Adrenal gland (tissue), 12 donors: ENCODE data around the gene KRTAP5-9. TPM values are rescaled to one million over a fixed set of nuclear protein-coding genes. Genes with fewer than 3 reads are reported as not detected.
"Not testable (repeated sequence)": the region's sequence is repeated elsewhere in the genome, so short reads cannot be mapped to it uniquely, and the experiment has no call there.

ENCODE experiments used
- DNase-seq, 7 donors: peaks; one replicate each; pipeline ENCODE4 v3.0.0-alpha.2; 2019 to 2020
- H3K27ac ChIP-seq, 5 donors: fragments of 200-600 bp; sonication (generic) in 4 of 5; 1 replicate in 3 of 5; 2 replicates in 2 of 5; pipeline versions ENCODE4 v1.5.1 to v1.8.0; 2016 to 2020; ENCODE audit warnings: mild to moderate bottlenecking in 1 of 5
- H3K27me3 ChIP-seq: fragments of 200-600 bp; 2 replicates; pipeline ENCODE4 v1.8.0; 2021
- H3K36me3 ChIP-seq, 2 donors: fragments of 200-600 bp; replicated peaks in 1 of 2; 1 replicate in 1 of 2; 2 replicates in 1 of 2; pipeline versions ENCODE4 v1.5.1 to v1.8.0; 2018 to 2022
- H3K4me1 ChIP-seq, 2 donors: fragments of 200-600 bp; replicated peaks in 1 of 2; 1 replicate in 1 of 2; 2 replicates in 1 of 2; pipeline versions ENCODE4 v1.5.1 to v1.8.0; 2018 to 2021
- H3K4me3 ChIP-seq, 4 donors: fragments of 200-600 bp; sonication (generic) in 3 of 4; one replicate each; pipeline ENCODE4 v1.5.1; 2016 to 2018
- H3K9me3 ChIP-seq, 3 donors: fragments of 200-600 bp; sonication (generic) in 1 of 3; replicated peaks in 1 of 3; 1 replicate in 2 of 3; 2 replicates in 1 of 3; pipeline versions ENCODE4 v1.5.1 to v1.8.0; 2016 to 2021
- POLR2A ChIP-seq, 2 donors: fragments of 450-650 bp; IDR thresholded peaks; one replicate each; pipeline ENCODE4 v1.6.1; 2017; ENCODE audit warnings: antibody characterized with exemption in 2 of 2, mild to moderate bottlenecking in 2 of 2, moderate library complexity in 1 of 2
- WGBS, 4 donors: extraction: QIAGEN DNeasy Blood & Tissue Kit in 2 of 4; methylation state at CpG; one replicate each; pipeline versions ENCODE4 v1.1.5 to v1.1.7; 2013 to 2017; 5-methylcytosine and 5-hydroxymethylcytosine counted together
- intact Hi-C, 2 donors: fragments of 100-400 bp; cut with DNase I; formaldehyde crosslinking; loops; one replicate each; pipeline versions ENCODE4 v1.14.1 to v1.15.0; 2022 to 2023
- polyA plus RNA-seq, 3 donors: library from polyadenylated mRNA; stranded (reverse); fragments of 200-250 nt in 2 of 3; fragments of 350-450 nt in 1 of 3; fragmentation: Illumina TruSeq in 1 of 3; extraction: RNeasy Lipid Tissue Mini Kit (QIAGEN cat#74804) in 1 of 3; gene quantifications; one replicate each; pipeline ENCODE4 v1.2.3, GENCODE V29; 2013 to 2014
- small RNA-seq, 2 donors: library from RNA; depleted of rRNA; stranded (forward); fragments of <200 nt; gene quantifications; one replicate each; pipeline ENCODE3, GENCODE V24; 2016
- total RNA-seq, 9 donors: library from RNA; depleted of rRNA in 4 of 9; stranded (reverse); fragments of >200 nt in 4 of 9; fragments of 120-200 nt in 1 of 9; fragmentation: NEBNext Ultra II Directional in 1 of 9; extraction: Animal tissue kit (Norgen Biotek cat#: 25700) in 1 of 9; gene quantifications; one replicate each; pipeline versions ENCODE4 v1.1.0 to v1.2.4, GENCODE V29; 2013 to 2023
- TF ChIP-seq, protein P1 (sequence below), 6 experiments: fragments of 450-650 bp in 4 of 6; fragments of 200-600 bp in 2 of 6; sonication (generic) in 1 of 6; IDR thresholded peaks; 1 replicate in 5 of 6; 2 replicates in 1 of 6; pipeline versions ENCODE4 v1.5.1 to v1.8.0; 2016 to 2021; ENCODE audit warnings: antibody characterized with exemption in 6 of 6, mild to moderate bottlenecking in 2 of 6, moderate library complexity in 1 of 6
- donor health status: healthy with polysubstance abuse.
- donor health status: Bipolar disorder and iron deficiency.
- donor health status: DM: yes; HTN: yes; CAD: no.
- donor health status: DM: no; HTN: no; CAD: no.
- donor health status: DM: no; HTN: no; CAD: no.
- donor health status: DM: yes; HTN: yes; CAD: no.

The KRTAP5-9 gene
- total and polyA plus RNA-seq, 12 donors = 0.18 to 1.6 (median 0.45) TPM; not detected in 8

DNA sequence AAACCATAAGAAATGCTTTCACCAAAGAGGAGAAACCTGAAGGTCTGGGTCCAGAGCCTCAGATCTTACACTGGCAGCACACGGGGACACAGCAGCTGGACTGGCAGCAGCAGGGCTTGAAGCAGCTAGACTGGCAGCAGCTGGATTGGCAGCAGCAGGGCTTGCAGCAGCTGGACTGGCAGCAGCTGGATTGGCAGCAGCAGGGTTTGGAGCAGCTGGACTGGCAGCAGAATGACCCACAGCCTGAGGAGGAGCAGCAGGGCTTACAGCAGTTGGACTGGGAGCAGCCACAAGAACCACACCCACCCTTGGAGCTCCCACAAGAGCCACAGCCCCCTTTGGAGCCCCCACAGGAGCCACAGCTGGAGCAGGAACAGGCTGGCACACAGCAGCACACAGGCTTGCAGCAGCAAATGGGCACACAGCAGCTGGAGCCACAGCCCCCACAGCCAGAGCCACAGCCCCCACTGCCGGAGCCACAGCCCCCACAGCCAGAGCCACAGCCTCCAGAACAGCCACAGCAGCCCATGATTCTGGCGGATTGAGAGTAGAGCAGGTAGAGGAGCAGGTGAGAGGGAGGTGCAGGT lies 34.2 kb downstream of the KRTAP5-9 start, which contains the start of gene KRTAP5-11:
Gene KRTAP5-11, minus strand, starts transcription at position 567 of the 587 bp plus-strand sequence. Its CDS starts 38 bp downstream, at position 529.
- H3K36me3 ChIP-seq = no peaks in the 10 kb centered on the region
- 76 to 89% (median 84%) methylated on average over 2 to 3 of the region's 3 CpGs for WGBS, 4 donors
- no peak within 1 kb of the TSS for H3K27ac ChIP-seq
- intact Hi-C loops = no loop called here
- H3K27me3 ChIP-seq = no peaks in the 10 kb centered on the region
- H3K4me3 ChIP-seq = no peak within 1 kb of the TSS
- no peak for TF ChIP-seq POLR2A (IDR thresholded peaks at IDR 0.05)
- TF ChIP-seq, protein P1, sequence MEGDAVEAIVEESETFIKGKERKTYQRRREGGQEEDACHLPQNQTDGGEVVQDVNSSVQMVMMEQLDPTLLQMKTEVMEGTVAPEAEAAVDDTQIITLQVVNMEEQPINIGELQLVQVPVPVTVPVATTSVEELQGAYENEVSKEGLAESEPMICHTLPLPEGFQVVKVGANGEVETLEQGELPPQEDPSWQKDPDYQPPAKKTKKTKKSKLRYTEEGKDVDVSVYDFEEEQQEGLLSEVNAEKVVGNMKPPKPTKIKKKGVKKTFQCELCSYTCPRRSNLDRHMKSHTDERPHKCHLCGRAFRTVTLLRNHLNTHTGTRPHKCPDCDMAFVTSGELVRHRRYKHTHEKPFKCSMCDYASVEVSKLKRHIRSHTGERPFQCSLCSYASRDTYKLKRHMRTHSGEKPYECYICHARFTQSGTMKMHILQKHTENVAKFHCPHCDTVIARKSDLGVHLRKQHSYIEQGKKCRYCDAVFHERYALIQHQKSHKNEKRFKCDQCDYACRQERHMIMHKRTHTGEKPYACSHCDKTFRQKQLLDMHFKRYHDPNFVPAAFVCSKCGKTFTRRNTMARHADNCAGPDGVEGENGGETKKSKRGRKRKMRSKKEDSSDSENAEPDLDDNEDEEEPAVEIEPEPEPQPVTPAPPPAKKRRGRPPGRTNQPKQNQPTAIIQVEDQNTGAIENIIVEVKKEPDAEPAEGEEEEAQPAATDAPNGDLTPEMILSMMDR (IDR thresholded peaks at IDR 0.05) = no peak
- no peak for DNase-seq
- H3K9me3 ChIP-seq = no peaks in the 10 kb centered on the region
- no peaks in the 10 kb centered on the region for H3K4me1 ChIP-seq

DNA sequence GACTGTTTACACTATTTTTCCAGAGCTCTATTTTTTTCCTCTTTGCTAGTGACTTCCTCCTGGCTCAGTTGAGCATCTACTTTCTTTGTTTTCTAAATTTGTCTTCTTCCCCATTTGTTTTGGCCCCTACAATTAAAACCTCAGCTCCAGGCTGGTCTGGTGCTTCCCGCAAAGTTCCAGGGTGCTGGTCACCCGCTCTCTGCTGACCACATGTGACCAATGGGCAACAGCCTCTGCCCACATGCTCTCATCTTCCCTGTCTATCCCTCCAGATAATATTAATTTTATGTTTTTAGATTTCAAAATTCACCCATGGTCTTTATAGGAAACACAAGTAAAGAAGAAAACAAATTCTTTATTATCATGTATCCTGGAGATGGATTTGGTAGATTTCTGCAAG lies 34.7 kb downstream of the KRTAP5-9 start:
- DNase-seq, H3K4me1 ChIP-seq, H3K9me3 ChIP-seq, H3K4me3 ChIP-seq, H3K36me3 ChIP-seq, H3K27me3 ChIP-seq, intact Hi-C loops, H3K27ac ChIP-seq: not testable (repeated sequence)
- 74 to 81% (median 77%) methylated on average over 2 of the region's 2 CpGs for WGBS, 4 donors

DNA sequence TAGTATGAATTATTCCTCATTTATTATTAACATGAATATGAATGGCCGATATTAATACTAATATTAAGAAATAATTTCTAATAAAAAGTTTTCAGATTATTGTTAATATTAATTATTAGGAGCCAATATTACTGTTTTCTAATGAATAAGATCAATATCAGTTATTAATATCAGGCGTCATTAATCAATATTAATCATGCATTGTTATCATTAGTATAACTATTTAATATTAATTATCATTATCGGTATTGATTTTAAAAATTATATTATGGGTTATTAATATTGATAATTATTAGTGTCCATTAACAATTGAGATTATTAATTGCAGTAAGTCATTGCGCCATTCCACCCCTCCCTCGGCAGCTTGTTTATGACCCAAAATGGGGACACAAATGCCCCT lies 37.5 kb downstream of the KRTAP5-9 start:
- WGBS, 4 donors = 72 to 90% (median 78%) methylated on average over 5 of the region's 5 CpGs

DNA sequence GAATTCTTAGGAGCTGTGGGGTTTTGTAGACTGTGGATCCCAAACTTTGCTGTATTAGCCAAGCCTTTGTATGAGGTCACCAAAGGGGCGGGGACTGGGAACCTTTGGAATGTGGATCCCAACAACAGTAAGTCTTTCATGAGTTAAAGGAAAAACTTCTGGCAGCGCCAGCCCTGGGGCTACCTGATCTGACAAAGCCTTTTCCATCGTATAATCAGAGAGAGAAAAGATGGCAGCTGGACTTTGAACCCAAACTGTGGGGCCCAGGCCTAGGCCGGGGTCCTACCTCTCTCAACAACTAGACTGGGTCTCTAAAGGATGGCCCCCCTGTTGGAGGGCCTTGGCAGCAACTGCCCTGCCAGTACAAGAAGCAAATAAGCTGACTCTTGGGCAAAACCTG lies 40.1 kb downstream of the KRTAP5-9 start:
- H3K27ac ChIP-seq, H3K4me3 ChIP-seq, H3K36me3 ChIP-seq, H3K9me3 ChIP-seq, H3K27me3 ChIP-seq, H3K4me1 ChIP-seq, DNase-seq, intact Hi-C loops: not testable (repeated sequence)
- WGBS, 4 donors = 62 to 69% (median 68%) methylated on average over 4 of the region's 4 CpGs

More for the DNA sequence above, 37.5 kb downstream of the KRTAP5-9 start:
- DNase-seq, H3K27me3 ChIP-seq, H3K27ac ChIP-seq, intact Hi-C loops, H3K4me3 ChIP-seq, H3K36me3 ChIP-seq, H3K9me3 ChIP-seq, H3K4me1 ChIP-seq: not testable (repeated sequence)

DNA sequence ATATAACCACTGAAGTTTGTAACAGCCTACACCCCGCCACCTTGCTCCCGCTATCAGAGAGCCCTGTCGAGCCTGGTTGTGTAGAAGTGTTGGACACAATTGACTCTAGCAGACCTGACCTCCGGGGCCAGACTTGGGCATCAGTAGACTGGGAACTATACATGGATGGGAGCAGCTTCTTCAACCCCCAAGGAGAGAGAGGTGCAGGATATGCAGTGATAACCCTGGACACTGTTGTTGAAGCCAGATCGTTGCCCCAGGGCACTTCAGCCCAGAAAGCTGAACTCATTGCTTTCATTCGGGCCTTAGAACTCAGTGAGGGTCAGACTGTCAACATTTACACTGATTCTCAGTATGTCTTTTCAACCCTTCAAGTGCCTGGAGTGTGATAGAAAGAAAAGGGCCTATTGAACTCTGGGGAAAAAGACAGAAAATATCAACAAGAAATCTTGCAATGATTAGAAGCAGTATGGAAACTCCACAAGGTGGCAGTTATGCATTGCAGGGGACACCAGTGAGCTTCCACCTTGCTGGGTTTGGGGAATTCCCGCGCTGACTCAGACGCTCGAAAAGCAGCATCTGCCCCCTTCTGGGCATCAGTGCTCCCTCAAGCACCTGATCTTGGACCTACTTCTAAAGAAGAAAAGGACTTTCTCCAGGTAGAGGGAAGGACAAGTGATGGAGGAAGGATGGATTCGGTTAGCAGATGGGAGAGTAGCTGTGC lies 40.8 kb downstream of the KRTAP5-9 start:
- H3K36me3 ChIP-seq, H3K9me3 ChIP-seq, H3K27me3 ChIP-seq, DNase-seq, H3K27ac ChIP-seq, H3K4me3 ChIP-seq, intact Hi-C loops, H3K4me1 ChIP-seq: not testable (repeated sequence)
- 70 to 76% (median 74%) methylated on average over 10 to 11 of the region's 11 CpGs for WGBS, 4 donors

DNA sequence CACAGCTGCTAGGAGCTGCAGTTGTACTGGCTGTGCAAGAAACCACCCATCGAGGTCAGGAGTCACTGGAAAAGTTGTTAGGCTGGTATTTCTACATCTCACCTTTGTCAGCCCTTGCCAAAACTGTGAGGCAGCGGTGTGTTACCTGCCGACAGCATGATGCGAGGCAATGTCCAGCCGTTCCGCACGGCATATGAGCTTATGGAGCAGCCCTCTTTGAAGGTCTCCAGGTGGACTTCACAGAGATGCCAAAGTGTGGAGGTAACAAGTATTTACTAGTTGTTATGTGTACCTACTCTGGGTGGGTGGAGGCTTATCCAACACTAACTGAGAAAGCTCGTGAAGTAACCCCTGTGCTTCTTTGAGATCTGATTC lies 41.3 kb downstream of the KRTAP5-9 start:
- H3K27ac ChIP-seq, H3K27me3 ChIP-seq, H3K4me1 ChIP-seq, DNase-seq, H3K36me3 ChIP-seq, H3K4me3 ChIP-seq, H3K9me3 ChIP-seq, intact Hi-C loops: not testable (repeated sequence)
- 75 to 94% (median 80%) methylated on average over 5 to 8 of the region's 8 CpGs for WGBS, 4 donors

Small RNAs within 50 kb of the gene (small RNA-seq; reads per million reads assigned to genes)
- gene AP000867.1 (0 reads per million in 2 donors), gene KRTAP5-14P (0 reads per million in 2 donors)

Other genes starting within 250 kb of the KRTAP5-9 start
- 100 to 1,000 TPM in 4 of 9 donors, 10 to 100 TPM in 5; 53.1 to 904 (median 94.2) TPM for gene DHCR7, start 100.0 kb upstream of the KRTAP5-9 start, total RNA-seq
- gene DHCR7, start 100.0 kb upstream of the KRTAP5-9 start, polyA plus RNA-seq = 100 to 1,000 TPM in 1 of 3 donors, 10 to 100 TPM in 2; 31.8 to 690 (median 56.3) TPM
- 10 to 100 TPM; 42.2 to 77.4 (median 56.1) TPM for gene NADSYN1, start 95.2 kb upstream of the KRTAP5-9 start, total RNA-seq
- 100 to 1,000 TPM in 2 of 3 donors, 10 to 100 TPM in 1; 37.1 to 128 (median 114) TPM for gene NADSYN1, start 95.2 kb upstream of the KRTAP5-9 start, polyA plus RNA-seq
- under 1 TPM in 1 of 9 donors, not detected in 8; 0.28 TPM for gene KRTAP5-7, start 21.2 kb upstream of the KRTAP5-9 start, total RNA-seq
- gene KRTAP5-7, start 21.2 kb upstream of the KRTAP5-9 start, polyA plus RNA-seq = under 1 TPM in 1 of 3 donors, not detected in 2; 0.07 TPM
- under 1 TPM in 1 of 9 donors, not detected in 8; 0.28 TPM for gene KRTAP5-8, start 10.4 kb upstream of the KRTAP5-9 start, total RNA-seq
- gene KRTAP5-8, start 10.4 kb upstream of the KRTAP5-9 start, polyA plus RNA-seq = not detected
- gene KRTAP5-10, start 17.1 kb downstream of the KRTAP5-9 start, total RNA-seq = under 1 TPM in 1 of 9 donors, not detected in 8; 0.06 TPM
- under 1 TPM in 2 of 3 donors, not detected in 1; 0.27 to 0.48 TPM for gene KRTAP5-10, start 17.1 kb downstream of the KRTAP5-9 start, polyA plus RNA-seq
- gene KRTAP5-11, start 34.5 kb downstream of the KRTAP5-9 start, total RNA-seq = not detected
- not detected for gene KRTAP5-11, start 34.5 kb downstream of the KRTAP5-9 start, polyA plus RNA-seq